Hematopoietic multipotent progenitor cell treated with erythropoietin and hydrocortisone succinate and interleukin-3 and kit ligand, for 8 days (in vitro differentiated cells): Measurements from ENCODE around the gene AIF1.

Experiments
- DNase-seq: peaks from one replicate; pipeline ENCODE4 v3.0.0-alpha.2; 2015

Gene AIF1

DNA sequence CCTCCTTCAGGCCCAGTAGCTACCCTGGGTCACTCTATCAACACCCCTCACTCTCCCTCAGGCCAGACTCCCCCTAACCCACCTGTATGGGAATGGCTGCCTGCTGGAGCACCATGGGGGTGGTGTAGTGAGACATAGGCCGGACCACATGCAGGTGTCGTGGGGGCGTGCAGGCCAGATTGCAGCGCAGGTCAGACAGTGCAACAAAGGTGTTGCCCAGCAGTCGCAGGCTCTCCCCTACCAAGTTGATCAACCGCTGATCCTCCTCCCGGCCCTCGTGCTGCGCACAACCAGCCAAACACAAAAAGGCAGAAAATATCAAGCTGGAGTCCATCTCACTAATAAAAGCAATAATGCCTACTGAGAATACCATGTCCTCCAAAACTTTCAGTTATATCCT lies 30.3 kb downstream of the AIF1 start:
- DNase-seq: no peak

DNA sequence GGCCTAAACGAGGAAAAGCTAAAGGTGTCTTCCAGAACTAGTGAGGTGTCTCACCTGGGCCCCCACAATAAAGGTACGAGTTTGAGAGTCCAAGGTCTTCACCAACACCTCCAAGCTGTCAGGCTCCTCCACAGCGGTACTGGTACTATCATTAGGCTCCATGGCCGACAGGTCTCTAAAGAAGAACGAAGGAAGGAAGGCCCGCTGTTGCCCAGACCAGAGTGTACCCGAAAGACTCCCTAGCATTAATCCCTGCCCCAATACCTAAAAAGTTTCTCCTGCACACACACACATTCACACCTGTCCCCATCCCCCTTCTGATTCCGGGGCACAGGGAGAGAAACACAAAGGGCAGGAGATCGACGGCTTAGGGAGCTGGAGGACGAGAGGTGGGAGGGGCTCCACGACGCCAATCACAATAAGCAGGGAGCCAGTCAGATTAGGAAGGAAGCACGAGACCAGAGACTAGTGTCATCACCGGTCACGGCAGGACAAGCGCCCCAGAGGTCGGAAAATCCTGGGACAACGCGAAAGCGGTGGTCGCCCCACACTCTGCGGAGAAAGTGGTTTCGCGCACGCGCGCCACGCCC lies 36.7 kb downstream of the AIF1 start:
- DNase-seq: peak; percentile 77

DNA sequence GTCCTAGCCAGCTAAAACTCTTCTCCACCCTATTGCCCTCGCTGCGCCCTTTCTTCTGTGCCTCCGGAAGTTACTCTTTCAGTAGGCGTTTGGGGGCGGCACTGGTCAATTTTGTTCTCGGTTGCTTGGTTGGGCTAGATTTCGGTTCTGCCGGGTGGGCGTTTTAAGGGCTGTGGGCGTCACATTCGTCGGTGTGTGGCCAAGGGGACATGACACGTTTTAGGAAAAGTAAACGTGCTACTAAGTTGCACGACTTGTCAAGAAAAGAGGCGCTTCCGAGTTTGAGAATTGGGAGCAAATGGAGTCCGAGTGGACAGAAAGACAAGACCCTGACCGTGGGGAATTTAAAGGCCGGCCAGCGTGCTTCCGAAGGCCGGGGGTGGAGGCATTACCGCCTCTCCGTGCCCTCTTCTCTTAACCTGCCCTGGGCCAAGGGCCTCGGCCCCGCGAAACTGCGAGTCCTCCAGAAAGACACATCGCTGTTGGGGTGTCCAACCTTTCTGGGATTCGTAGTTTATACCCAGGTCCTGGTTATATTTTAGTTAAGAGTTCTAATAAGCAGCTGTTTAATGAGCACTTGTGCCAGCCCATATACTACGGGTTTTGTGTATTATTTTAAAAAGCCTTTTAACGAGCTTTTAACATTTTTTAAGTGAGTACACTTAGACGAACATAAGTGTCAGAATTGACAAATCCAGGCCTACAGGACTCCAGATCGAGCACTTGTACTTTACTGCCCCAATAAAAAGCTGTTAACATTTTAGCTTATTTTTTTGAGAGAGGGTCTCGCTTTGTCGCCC lies 38.1 kb downstream of the AIF1 start:
- DNase-seq: no peak

DNA sequence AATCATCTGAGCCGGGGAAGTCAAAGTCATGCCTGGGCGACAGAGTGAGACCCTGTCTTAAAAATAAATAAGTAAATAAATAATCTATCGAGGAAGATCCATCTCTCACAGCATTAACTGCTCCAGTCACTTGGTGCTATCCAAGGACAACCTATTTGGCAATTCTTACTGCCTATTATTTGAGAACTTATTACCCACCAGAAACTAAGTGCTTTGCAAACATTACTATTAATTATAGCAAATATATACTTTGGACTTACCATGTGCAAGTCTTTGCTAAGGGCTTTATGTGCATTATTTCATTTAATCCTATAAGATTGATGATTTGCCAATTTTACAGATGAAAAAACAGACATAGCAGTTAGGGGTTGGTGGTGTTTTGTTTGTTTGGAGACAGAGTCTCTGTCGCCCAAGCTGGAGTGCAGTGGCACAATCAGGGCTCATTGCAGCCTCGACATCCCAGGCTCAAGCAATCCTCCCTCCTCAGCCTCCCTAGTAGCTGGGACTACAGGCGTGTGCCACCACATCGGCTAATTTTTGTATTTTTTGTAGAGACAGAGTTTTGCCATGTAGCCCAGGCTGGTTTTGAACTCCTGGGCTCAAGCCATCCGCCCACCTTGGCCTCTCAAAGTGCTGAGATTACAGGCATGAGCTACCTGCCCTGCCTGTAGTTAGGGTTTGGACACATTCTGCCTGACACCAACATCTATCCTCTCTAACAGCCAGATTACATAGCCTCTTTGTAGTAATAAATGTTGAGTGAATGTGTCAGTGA lies 39.7 kb downstream of the AIF1 start:
- no peak for DNase-seq

DNA sequence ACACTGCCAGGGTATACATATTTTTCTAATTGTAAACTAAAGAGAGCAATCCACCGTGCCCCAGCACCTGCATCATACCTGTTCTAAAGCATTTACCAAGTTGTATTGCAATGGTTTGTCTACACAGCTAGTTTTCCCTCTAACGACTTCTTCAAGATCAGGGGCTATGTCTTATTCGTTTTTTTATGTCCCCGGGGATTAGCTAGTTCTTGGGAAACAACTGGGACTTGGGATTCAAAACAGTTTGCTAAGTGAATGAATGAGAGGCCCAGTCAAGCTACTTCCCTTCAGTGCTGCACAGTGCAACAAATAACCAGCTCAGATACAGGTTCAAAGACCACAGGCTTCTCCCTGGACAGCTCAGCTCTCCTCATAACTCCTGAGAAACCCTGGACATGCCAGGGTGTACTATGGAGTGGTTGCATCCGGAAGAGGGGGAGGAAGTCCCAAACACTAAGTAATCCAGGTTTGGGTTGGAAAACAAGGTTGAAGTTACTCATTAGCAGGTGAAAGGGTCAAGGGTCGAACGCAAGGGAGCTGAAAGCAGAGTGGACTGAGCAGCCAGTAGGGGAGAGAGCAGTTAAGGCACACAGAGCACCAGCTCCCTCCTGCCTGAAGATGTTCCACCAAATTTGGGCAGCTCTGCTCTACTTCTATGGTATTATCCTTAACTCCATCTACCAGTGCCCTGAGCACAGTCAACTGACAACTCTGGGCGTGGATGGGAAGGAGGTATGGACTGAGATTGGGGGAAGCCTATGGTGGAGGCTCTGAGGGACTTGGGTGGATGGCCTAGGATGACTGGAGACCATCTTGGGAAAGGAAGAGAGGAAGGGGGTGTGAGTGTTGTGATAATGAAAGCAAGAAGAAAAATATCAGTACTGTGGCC lies 40.6 kb downstream of the AIF1 start, which contains the start of gene APOM:
Gene APOM, plus strand, starts transcription at position 546 of the 889 bp plus-strand sequence. Its CDS starts 73 bp downstream, at position 619.
- DNase-seq: no peak

DNA sequence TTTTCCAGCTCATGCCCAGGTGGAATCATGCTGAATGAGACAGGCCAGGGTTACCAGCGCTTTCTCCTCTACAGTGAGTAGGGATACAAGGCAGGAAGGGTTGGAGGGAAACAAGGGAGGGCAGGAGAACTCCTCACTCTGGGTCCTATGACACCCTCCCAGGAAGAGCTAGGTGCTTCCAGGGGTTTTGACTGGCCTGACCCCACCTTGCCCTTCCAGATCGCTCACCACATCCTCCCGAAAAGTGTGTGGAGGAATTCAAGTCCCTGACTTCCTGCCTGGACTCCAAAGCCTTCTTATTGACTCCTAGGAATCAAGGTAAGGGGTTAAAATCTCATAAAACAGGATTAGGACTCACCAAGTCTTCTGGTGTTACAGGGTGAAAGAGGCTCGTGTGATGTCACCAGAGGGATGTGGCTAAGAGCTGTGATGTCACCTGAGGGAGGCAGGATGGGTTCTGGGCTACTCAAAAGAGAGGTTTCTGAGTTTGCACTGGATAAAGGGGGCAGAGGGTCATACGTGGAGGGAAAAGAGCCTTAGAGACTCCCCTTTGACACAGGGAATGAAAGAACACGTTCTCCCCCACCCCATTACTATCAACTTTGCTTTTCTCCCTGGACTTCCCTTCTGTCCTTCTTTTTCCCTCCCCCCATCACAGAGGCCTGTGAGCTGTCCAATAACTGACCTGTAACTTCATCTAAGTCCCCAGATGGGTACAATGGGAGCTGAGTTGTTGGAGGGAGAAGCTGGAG lies 42.5 kb downstream of the AIF1 start:
- DNase-seq: no peak

DNA sequence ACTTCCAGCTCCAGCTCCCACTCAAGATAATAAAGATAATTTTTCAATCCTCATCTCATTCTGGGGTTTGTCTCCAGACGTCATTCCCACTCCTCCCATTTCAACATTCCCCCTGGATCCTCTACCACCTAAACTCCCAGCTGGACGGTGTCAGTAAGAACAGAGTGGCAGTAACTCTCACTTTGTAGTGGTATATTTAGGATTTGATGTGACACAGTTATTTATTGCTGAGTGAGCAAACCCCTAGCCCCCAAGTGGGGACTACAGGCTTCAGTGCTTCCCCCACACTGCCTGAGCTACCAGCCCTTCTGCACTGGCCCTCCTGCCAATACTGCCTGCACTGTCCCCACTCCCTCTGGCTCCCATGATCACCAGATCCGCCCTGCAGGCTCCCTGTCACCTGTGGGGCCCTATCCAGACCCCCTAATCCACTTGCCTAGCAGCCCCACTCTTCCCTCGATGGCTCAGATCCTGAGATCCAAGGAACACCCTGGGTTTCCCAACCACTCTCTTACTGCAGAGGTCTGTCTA lies 43.2 kb downstream of the AIF1 start:
- no peak for DNase-seq

DNA sequence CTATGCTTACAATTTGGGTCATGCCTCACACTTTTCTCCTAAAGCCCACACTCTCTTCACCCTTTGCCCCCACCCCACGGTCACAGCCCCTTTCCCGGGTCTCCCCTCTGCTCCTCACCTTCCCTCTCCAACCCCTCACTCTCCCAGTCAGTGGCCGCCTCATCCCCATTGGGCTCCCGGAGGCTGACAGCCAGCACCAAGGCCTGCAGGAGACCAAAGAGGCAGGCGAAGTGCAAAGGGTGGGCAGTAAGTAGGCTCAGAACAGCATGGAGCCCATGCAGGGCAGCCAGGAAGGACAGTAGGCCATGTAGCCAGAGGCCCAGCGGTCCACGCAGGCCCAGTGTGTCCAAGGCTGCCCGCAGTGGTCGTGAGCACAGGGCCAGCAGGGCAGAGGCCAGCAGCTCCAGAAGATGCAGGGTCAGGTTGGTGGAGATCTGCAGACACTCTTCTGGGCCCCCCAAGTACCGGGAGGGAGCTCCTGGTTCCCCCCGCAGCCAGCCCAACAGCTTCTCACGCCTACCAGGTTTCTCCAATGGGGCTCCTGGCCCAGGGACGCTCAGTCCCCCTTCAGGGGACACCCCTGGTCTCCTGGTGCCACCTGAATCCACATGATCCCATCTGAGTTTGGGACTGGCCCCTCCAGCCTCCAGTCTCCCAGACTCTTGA lies 44.1 kb downstream of the AIF1 start:
- DNase-seq: no peak

DNA sequence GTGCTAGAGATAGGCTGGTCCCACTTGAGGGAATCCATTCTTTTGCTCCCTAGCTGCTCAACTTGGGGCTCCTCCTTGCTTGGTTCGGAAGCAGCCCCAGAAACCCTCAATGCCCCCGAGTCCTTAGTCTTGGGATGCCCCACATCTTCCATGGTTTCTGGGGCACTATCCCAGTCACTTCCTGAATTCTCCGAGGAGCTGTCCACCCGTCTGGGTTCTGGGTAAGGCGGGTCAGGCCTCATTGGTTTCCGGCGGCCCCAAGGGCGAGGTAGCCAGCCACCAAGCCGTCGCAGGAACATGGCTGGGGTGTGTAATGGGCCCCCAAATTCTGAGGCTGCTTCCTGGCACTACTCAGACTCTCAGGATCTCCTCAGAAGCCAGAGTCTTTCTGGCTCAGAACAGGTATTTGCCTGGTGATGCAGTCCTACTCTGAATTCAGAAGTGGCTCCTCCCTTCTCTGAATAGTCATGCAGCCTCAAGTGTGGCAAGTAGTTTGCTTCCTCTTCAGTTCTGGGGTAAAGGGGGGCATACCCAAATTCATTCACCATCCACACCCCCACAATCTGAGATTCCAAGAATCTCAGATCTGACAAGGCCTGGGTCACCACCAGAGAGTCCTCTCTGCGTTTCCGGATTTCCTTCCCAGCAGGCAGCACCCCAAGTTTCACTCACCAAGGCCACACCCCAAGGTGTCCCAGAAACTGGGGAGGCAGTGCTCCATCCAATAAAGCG lies 44.8 kb downstream of the AIF1 start:
- DNase-seq: peak; percentile 60

DNA sequence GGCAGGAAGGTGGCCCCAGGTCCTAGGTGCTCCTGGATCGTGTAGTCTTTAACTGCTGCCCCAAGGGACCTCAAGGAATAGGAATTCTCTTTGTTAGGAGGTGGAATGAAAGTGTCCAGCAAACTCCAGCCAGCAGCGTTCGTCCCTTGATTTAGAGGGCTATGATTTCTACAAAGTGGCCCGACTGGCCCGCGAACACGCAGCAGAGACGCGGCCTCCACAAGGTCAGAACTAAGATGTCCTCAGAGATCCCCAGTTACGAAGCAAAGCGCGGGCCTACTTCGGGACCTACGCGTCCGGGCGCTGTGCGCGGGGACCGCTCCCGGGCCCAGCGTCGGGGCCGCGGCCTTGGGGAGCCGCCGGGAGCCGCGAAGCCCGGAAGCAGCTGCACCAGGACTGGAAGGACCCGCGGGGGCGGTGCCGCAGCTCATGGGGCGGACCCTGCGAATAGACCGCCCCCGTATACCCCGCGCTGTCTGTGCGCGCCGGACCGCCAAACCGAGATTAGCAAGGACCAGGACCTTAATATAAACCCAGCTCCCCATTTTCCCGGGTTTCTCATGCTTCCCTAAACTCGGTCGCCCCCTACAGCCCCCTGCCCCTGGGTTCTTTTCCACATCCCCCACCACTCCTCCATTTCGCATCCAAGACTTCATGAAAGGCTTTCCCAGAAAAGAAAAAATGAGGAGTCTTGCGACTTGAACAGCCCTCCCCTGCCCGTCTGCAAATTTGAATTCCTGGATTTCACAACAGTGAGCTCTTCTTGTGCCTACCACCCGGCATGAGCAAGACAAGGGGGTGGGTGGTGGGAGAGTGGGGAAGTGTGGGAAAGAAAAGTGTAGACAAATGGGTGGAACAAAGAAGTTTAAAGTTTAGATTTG lies 45.6 kb downstream of the AIF1 start, which contains the start of gene C6orf47:
Gene C6orf47, minus strand, starts transcription at position 398 of the 881 bp plus-strand sequence. CDS start 831 bp downstream, outside the sequence.
- DNase-seq: peak; percentile 87

DNA sequence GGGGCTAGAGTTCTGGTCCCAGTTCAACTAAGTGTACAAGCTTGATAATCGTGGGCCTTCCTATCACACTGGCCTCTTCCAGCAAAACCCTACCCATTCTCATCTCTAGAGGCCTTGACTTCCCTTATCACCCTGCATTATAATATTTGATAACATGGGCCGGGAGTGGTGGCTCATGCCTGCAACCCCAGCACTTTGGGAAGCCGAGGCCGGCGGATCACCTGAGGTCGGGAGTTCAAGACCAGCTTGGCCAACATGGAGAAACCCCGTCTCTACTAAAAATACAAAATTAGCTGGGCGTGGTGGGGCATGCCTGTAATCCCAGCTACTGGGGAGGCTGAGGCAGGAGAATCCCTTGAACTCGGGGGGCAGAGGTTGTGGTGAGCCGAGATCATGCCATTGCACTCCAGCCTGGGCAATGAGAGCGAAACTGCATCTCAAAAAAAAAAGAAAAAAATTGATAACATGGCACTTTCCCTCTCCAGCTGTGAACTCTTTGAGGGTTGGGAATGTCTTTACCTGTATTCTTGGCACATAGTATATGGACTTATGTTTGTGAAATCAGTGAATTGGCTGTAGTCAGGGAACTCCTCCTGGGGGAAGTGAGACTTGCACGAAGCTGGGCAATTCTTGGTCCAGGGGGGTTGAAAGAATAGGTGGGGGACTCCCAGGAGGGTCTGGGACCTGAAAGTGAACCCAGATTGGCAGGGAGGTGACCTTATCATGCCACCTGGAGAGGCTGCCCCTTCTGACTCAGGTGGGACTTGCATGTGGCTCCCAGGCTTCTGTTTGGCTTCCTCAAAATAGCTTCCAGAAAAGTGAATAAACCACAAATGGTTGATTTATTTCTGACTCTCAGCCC lies 46.5 kb downstream of the AIF1 start:
- peak; percentile 63 for DNase-seq

DNA sequence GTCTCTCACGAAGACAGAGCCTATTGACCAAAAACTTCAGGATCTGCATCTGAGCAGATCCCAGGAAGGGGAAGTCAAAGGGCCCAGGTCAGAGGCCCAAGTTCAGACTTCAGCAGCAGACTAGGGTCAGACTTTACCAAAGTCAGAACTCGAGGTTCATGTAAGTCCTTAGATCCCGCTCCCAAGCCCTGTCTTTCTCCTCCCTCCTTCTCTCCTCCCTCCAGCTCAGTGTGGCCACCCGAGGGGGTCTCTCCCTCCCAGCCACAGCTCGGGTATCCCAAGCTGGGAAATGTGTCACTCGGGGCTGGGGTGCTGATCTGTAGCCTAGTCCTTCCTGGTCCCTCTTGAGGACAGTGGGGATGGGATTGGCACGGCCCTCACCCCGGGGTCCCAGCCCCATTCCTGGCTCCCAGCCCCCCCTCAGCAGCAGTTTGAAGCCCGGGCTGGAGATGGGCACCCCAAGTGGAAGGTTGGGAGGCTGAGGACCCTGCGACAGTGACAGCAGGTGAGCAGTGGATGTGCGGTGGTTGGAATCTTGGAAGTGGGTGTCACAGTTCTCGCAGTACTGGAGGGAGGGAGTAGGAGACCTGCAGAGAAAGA lies 47.2 kb downstream of the AIF1 start:
- no peak for DNase-seq

DNA sequence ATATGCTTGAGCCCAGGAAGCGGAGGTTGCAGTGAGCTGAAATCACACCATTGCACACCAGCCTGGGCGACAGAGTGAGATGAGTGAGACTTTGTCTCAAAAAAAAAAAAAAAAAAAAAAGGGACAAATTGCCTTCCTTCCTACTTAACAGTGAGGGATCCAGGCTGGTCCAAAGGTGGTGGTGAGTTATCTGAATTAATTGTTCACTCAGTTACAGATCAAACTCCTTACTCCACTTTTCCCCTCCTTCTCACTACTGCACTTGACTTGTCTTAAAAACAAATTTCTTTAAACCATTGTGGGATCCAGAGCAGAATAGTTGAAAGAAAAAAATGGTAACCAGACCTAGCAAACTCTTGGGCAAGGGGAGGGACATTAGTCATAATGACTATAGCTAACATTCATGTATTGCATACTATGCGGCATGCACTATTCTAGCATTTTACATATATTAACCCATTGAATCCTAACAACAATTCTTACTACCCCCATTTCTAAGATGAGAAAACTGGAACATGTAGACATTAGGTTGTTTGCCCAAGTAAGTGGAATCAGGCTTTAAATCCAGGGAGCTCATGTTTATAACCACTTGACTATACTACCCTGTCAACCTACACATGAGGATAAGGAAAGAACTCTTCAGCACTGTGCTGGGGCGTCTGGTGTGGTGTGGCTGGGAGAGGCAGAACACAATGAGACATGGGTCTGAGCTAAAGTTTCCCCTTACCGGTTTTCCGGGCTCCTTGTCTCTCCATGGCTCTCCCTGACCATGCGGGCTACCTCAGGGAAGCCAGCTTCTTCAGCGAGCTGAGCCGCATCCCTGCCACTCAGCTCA lies 48.3 kb downstream of the AIF1 start:
- DNase-seq: no peak

DNA sequence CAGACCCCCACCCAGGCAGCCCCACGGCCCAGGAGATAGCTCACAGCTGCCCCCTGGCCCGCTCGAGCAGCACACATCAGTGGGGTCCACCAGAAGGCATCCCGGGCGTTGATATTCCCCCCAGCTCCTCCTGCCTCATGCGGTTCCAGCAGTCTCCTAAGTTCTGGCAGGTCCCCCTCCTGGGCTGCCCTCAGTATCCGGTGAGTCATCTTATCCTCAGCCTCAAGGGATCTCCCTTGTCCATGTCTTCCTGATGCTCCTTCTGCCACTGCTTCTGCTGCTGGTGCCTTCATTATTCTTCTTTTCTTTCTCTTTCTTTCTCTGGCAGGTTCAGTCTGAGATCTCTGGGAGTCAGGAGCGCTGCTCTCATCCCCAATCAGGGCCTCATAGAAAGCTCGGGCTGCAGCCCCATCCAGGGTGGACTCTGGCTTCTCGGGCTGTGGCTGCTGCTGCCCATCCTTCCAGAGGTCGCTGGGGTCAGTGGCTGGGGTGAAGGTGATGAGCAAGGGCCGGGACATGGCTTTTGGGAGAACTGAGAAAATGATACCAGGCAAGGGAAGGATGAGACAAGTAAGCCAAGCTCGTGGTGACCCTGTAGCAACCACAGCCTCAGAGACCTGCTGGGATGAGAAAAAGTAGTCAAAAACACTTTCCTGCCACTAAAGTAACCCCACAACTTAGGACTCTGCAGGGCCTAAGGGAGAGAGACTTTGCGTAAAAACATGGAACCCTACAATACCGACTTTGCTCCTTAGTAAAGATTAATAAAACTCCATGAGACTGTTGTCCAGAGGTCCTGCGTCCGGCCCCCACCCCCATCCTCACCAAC lies 49.1 kb downstream of the AIF1 start:
- no peak for DNase-seq

DNA sequence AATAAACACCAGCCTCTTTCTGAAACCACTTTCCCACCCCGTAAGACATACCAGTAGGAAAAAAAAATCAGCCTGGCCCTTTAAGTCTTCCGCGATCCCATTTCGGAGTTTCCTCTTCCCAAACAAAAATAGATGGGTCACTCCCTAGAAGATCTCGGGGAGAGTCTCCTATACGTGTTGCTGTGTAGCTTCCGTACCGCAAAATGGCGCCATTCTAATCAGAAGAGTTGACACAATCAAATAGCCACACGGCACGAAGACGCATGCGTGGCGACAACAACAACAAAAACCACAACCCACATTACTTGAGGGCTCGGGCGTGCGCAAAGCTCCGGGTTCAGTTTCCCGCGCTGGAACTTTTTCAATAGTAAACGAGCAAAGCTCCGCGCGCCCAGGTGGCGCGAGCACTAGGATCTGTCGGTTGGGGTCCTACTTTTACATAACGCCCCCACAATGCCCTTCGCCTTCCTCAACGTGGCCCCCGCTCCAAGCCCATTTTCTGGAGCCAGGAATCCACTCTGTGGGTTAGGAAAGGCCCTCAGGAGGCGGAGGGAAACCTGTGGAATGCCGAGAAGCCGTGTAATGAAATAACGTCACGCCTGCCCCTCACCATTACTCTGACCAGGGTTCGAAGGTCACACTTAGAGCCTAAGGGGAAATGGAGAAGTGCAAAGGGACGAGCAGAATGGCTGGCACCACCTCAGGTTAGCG lies 49.9 kb downstream of the AIF1 start, which contains the start of gene GPANK1:
Gene GPANK1, minus strand, starts transcription at position 208 of the 711 bp plus-strand sequence. CDS start 519 bp downstream, outside the sequence.
- DNase-seq: peak; percentile 99
